Left kidney (tissue), 1 donor: ENCODE data around the gene KIF18A. TPM values are rescaled to one million over a fixed set of nuclear protein-coding genes. Genes with fewer than 3 reads are reported as not detected.

Source experiments
- polyA plus RNA-seq: library from polyadenylated mRNA; unstranded; fragments of 120-200 nt; gene quantifications from one replicate; pipeline ENCODE4 v1.2.1, GENCODE V29; 2013; ENCODE audit not compliant: insufficient read length

The KIF18A gene
- polyA plus RNA-seq, 1 donor = 17.8 TPM

Other genes with a start within 250 kb of the KIF18A start
- 22.2 TPM for gene METTL15, start 232 bp upstream of the KIF18A start, polyA plus RNA-seq